Type B pancreatic cell (in vitro differentiated cells): ENCODE measurements around the gene NELFA. TPM values are rescaled to one million over a fixed set of nuclear protein-coding genes. Genes with fewer than 3 reads are reported as not detected.

Source experiments
- DNase-seq: peaks from one replicate; pipeline ENCODE4 v3.0.0; 2021; ENCODE audit warnings: mixed read lengths; ENCODE audit not compliant: unreplicated experiment; ENCODE audit errors: extremely low spot score
- H3K27ac Mint-ChIP-seq: 2 replicates; pipeline ENCODE4 v1.8.0; 2021; ENCODE audit warnings: mild to moderate bottlenecking, mixed read lengths
- H3K27me3 Mint-ChIP-seq: 2 replicates; pipeline ENCODE4 v1.8.0; 2021; ENCODE audit warnings: mixed read lengths
- H3K36me3 Mint-ChIP-seq: 2 replicates; pipeline ENCODE4 v1.8.0; 2021; ENCODE audit warnings: mixed read lengths
- H3K4me1 Mint-ChIP-seq: one replicate; pipeline ENCODE4 v1.8.0; 2021; ENCODE audit warnings: mixed read lengths; ENCODE audit not compliant: unreplicated experiment
- H3K4me3 Mint-ChIP-seq: 2 replicates; pipeline ENCODE4 v1.8.0; 2021; ENCODE audit warnings: mild to moderate bottlenecking, mixed read lengths
- H3K9me3 Mint-ChIP-seq: 2 replicates; pipeline ENCODE4 v1.8.0; 2021; ENCODE audit warnings: mixed read lengths
- CTCF ChIP-seq: fragments of 200-600 bp; sonication (generic); conservative IDR thresholded peaks from 2 replicates; pipeline ENCODE4 v1.5.0; 2021; ENCODE audit warnings: antibody characterized with exemption, mild to moderate bottlenecking
- total RNA-seq: library from RNA; stranded (reverse); gene quantifications from 2 replicates; pipeline ENCODE4 v1.2.1, GENCODE V29; 2021; ENCODE audit warnings: low replicate concordance

The NELFA gene
- total RNA-seq, 1 donor from 2014 or later, result 44.8 TPM

GRCh38 chr4:1958276-1959103 lies 50.3 kb downstream of the NELFA start:
- Mint-ChIP-seq H3K36me3 (peaks cover 31% of the 10 kb centered on the region), H3K4me3 (no peak overlapping the region), H3K27me3 (no peaks in the 10 kb centered on the region), H3K27ac (no peak overlapping the region), H3K9me3 (no peaks in the 10 kb centered on the region), H3K4me1 (no peaks in the 10 kb centered on the region)
- DNase-seq, result no peak
- no peak for TF ChIP-seq CTCF

GRCh38 chr4:1956631-1957030 lies 52.1 kb downstream of the NELFA start:
- H3K36me3 Mint-ChIP-seq, result peaks cover 19% of the 10 kb centered on the region
- DNase-seq, result no peak
- H3K27ac Mint-ChIP-seq, result no peak overlapping the region
- H3K4me1 Mint-ChIP-seq, result no peaks in the 10 kb centered on the region
- H3K9me3 Mint-ChIP-seq, result no peaks in the 10 kb centered on the region
- H3K4me3 Mint-ChIP-seq, result no peak overlapping the region
- TF ChIP-seq CTCF, result no peak
- H3K27me3 Mint-ChIP-seq, result no peaks in the 10 kb centered on the region

- Mint-ChIP-seq H3K36me3 (peaks cover 6% of the 10 kb centered on the region), H3K4me3 (no peak overlapping the region), H3K4me1 (no peaks in the 10 kb centered on the region), H3K27me3 (no peaks in the 10 kb centered on the region), H3K9me3 (no peaks in the 10 kb centered on the region), H3K27ac (no peak overlapping the region)
- no peak for DNase-seq
- TF ChIP-seq CTCF, result no peak
These were observed 55.4 kb downstream of the NELFA start for GRCh38 chr4:1953335-1953734.

GRCh38 chr4:1952719-1953118 lies 56.1 kb downstream of the NELFA start:
- H3K36me3 Mint-ChIP-seq, result peaks cover 6% of the 10 kb centered on the region

GRCh38 chr4:1952058-1952700 lies 56.6 kb downstream of the NELFA start:
- no peaks in the 10 kb centered on the region for H3K27me3 Mint-ChIP-seq
- H3K27ac Mint-ChIP-seq, result no peak overlapping the region

More at GRCh38 chr4:1952719-1953118, 56.1 kb downstream of the NELFA start:
- H3K9me3 Mint-ChIP-seq, result no peaks in the 10 kb centered on the region
- no peaks in the 10 kb centered on the region for H3K27me3 Mint-ChIP-seq
- no peak overlapping the region for H3K27ac Mint-ChIP-seq
- H3K4me3 Mint-ChIP-seq, result no peak overlapping the region
- TF ChIP-seq CTCF, result no peak
- H3K4me1 Mint-ChIP-seq, result no peaks in the 10 kb centered on the region
- no peak for DNase-seq

More at GRCh38 chr4:1952058-1952700, 56.6 kb downstream of the NELFA start:
- H3K9me3 Mint-ChIP-seq, result no peaks in the 10 kb centered on the region
- no peak for TF ChIP-seq CTCF
- H3K36me3 Mint-ChIP-seq, result peaks cover 6% of the 10 kb centered on the region
- H3K4me3 Mint-ChIP-seq, result no peak overlapping the region
- H3K4me1 Mint-ChIP-seq, result no peaks in the 10 kb centered on the region
- DNase-seq, result no peak
